Measurements from ENCODE around the gene KCND3. TPM values are rescaled to one million over a fixed set of nuclear protein-coding genes. Genes with fewer than 3 reads are reported as not detected.

KCND3 gene
- total and polyA plus RNA-seq, 12 donors = 0.39 to 6.7 (median 3.1) TPM

- no peak for TF ChIP-seq POLR2A (IDR thresholded peaks at IDR 0.05)
- TF ChIP-seq, protein P1, sequence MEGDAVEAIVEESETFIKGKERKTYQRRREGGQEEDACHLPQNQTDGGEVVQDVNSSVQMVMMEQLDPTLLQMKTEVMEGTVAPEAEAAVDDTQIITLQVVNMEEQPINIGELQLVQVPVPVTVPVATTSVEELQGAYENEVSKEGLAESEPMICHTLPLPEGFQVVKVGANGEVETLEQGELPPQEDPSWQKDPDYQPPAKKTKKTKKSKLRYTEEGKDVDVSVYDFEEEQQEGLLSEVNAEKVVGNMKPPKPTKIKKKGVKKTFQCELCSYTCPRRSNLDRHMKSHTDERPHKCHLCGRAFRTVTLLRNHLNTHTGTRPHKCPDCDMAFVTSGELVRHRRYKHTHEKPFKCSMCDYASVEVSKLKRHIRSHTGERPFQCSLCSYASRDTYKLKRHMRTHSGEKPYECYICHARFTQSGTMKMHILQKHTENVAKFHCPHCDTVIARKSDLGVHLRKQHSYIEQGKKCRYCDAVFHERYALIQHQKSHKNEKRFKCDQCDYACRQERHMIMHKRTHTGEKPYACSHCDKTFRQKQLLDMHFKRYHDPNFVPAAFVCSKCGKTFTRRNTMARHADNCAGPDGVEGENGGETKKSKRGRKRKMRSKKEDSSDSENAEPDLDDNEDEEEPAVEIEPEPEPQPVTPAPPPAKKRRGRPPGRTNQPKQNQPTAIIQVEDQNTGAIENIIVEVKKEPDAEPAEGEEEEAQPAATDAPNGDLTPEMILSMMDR (IDR thresholded peaks at IDR 0.05) = no peak
- H3K36me3 ChIP-seq (replicated peaks in 1 of 2) = no peaks in the 10 kb centered on the region
- DNase-seq = peak in 1 of 7 donors; percentile 7
- intact Hi-C loops (cut with DNase I) = no loop called here
- H3K4me3 ChIP-seq = no peak overlapping the region
- 21 to 42% (median 33%) methylated on average over 1 of the region's 1 CpG for WGBS, 4 donors
- H3K27me3 ChIP-seq = no peaks in the 10 kb centered on the region
- H3K4me1 ChIP-seq (replicated peaks in 1 of 2) = no peaks in the 10 kb centered on the region
- H3K27ac ChIP-seq = no peak overlapping the region
- no peaks in the 10 kb centered on the region for H3K9me3 ChIP-seq (replicated peaks in 1 of 3)
These were observed 265.6 kb downstream of the KCND3 start for GRCh38 chr1:111723871-111724270.

DNA sequence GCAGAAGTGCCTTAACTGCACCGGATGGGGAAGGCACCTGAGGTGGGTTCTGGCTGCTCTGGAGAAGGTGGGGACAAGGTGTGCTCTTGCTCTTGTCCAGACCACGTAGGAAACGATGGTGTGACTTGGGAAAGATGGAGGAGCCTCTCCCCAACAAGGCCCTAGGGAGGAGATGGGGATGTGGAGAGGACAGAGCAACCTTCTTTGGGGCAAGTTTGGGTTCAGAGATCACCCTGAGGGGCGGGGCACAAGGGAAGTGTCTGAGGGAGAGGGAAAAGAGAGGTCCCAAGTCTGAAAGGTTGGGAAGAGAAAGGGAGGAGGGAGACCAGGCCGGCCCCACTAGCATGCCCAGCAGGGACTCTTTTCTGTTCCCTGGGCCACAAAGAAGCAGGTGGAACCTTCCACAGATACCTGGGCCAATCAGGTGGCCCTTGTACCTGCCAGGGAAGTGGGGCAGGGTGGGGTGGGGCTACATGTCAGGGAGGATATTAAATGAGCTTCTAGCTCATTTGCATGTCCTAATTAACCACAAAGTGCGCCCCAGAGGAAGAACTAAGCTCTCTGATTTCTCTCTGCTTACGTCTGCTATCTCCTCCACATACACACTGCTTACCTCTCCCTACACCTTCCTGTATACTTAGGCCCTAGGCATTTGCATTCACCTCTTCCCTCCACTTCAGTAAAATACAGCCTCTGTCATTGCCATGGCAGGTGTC lies 266.2 kb downstream of the KCND3 start:
- Histone ChIP-seq H3K9me3 (replicated peaks in 1 of 3) (no peaks in the 10 kb centered on the region), H3K27ac (no peak overlapping the region), H3K27me3 (no peaks in the 10 kb centered on the region), H3K4me3 (no peak overlapping the region), H3K4me1 (replicated peaks in 1 of 2) (no peaks in the 10 kb centered on the region), H3K36me3 (replicated peaks in 1 of 2) (no peaks in the 10 kb centered on the region)
- no peak for TF ChIP-seq POLR2A (IDR thresholded peaks at IDR 0.05)
- TF ChIP-seq, protein P1 (IDR thresholded peaks at IDR 0.05) = no peak
- WGBS, 4 donors = 83 to 93% (median 88%) methylated on average over 7 of the region's 7 CpGs
- no peak for DNase-seq
- intact Hi-C loops (cut with DNase I) = no loop called here

GRCh38 chr1:111720977-111721786 lies 268.3 kb downstream of the KCND3 start:
- peak in 1 of 7 donors; percentile 14 for DNase-seq
- H3K4me3 ChIP-seq = no peak overlapping the region
- no peaks in the 10 kb centered on the region for H3K27me3 ChIP-seq
- peak overlapping the region in 1 of 5 donors; percentile 61 for H3K27ac ChIP-seq
- WGBS, 4 donors = 56 to 73% (median 71%) methylated on average over 10 of the region's 10 CpGs
- intact Hi-C loops (cut with DNase I) = no loop called here
- H3K9me3 ChIP-seq (replicated peaks in 1 of 3) = no peaks in the 10 kb centered on the region
- TF ChIP-seq, protein P1 (IDR thresholded peaks at IDR 0.05) = no peak
- no peak for TF ChIP-seq POLR2A (IDR thresholded peaks at IDR 0.05)
- H3K4me1 ChIP-seq (replicated peaks in 1 of 2) = no peaks in the 10 kb centered on the region
- no peaks in the 10 kb centered on the region for H3K36me3 ChIP-seq (replicated peaks in 1 of 2)

Small RNA genes within 50 kb of the gene (small RNA-seq; reads per million reads assigned to genes)
- 0.33 to 0.47 reads per million in 2 donors for gene INKA2

Other genes starting within 250 kb of the KCND3 start
- 10 to 100 TPM in 8 of 9 donors, 1 to 10 TPM in 1; 7.3 to 19.9 (median 12.0) TPM for gene DDX20, start 233.8 kb downstream of the KCND3 start, total RNA-seq
- gene DDX20, start 233.8 kb downstream of the KCND3 start, polyA plus RNA-seq = 10 to 100 TPM in 1 of 3 donors, 1 to 10 TPM in 2; 6.2 to 11.5 (median 6.6) TPM